GM12875 (cell line): ENCODE results near the gene LOXL1.

ENCODE experiments used
- H3K4me3 ChIP-seq: one replicate; pipeline ENCODE4 v1.5.1; 2011; ENCODE audit warnings: low read depth, low read length, control low read depth
- TF ChIP-seq, protein P1 (sequence below): IDR thresholded peaks from 2 replicates; pipeline ENCODE4 v1.5.1; 2011; ENCODE audit warnings: low read depth, mild to moderate bottlenecking, control low read depth, inconsistent platforms, low read length, moderate library complexity, borderline replicate concordance; ENCODE audit not compliant: insufficient read depth

The LOXL1 gene

DNA sequence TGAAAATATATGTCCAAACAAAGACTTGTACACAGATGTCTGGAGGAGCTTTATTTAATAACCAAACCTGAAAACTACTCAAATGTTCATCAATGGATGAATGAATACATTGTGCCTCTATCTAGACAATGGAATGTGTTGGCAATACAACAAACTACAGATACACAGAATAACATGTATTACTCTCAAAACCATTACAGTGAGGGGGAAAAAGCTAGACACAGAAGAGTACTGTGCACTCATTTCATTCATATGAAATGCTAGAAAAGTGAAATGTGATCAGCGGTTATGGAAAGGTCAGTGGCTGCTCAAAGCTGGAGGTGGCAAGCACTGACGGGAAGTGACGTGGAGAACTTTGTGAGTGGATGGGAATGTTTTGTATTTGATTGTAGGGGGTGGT, 52.6 kb downstream of the LOXL1 start:
- no peak overlapping the region for H3K4me3 ChIP-seq
- TF ChIP-seq, protein P1, sequence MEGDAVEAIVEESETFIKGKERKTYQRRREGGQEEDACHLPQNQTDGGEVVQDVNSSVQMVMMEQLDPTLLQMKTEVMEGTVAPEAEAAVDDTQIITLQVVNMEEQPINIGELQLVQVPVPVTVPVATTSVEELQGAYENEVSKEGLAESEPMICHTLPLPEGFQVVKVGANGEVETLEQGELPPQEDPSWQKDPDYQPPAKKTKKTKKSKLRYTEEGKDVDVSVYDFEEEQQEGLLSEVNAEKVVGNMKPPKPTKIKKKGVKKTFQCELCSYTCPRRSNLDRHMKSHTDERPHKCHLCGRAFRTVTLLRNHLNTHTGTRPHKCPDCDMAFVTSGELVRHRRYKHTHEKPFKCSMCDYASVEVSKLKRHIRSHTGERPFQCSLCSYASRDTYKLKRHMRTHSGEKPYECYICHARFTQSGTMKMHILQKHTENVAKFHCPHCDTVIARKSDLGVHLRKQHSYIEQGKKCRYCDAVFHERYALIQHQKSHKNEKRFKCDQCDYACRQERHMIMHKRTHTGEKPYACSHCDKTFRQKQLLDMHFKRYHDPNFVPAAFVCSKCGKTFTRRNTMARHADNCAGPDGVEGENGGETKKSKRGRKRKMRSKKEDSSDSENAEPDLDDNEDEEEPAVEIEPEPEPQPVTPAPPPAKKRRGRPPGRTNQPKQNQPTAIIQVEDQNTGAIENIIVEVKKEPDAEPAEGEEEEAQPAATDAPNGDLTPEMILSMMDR = no peak

DNA sequence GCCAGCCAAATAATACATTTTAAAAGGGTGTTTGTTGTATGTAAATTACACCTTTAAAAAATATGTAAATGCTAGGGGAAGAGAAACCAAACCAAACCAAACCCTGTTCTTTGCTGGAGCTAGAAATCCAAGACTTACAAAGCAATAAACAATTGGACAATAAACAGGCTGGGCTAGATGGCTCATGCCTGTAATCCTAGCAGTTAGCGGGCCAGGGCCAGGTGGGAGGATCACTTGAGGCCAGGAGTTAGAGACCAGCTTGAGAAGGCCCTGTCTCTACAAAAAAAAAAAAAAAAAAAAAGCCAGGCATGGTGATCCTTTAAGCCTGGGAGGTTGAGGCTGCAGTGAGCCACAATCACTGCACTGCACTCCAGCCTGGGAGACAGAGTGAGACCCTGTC, 53.4 kb downstream of the LOXL1 start:
- no peak overlapping the region for H3K4me3 ChIP-seq
- TF ChIP-seq, protein P1 = no peak

DNA sequence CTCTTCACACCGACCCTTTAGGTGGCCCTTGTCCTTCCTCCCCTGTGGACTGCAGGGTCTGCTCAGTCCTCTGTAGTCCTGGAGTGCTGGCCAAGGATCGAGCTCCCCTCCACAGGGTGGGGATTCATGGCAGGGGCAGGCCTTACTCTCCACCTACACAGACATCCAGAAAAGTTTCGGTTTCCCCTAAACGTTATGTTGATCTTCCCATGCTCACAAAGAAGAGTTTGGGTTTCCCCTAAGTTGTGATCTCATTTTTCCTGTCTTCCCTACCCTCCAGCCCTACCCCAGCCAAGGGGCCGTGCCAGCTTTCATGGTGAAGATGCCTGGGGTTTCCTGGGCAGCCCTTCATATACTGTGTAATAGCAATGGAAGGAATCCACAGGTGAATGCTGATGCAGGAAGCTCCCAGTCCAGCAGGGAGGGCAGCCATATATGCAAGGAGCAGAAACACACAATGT, 55.5 kb downstream of the LOXL1 start:
- TF ChIP-seq, protein P1 = no peak
- no peak overlapping the region for H3K4me3 ChIP-seq

DNA sequence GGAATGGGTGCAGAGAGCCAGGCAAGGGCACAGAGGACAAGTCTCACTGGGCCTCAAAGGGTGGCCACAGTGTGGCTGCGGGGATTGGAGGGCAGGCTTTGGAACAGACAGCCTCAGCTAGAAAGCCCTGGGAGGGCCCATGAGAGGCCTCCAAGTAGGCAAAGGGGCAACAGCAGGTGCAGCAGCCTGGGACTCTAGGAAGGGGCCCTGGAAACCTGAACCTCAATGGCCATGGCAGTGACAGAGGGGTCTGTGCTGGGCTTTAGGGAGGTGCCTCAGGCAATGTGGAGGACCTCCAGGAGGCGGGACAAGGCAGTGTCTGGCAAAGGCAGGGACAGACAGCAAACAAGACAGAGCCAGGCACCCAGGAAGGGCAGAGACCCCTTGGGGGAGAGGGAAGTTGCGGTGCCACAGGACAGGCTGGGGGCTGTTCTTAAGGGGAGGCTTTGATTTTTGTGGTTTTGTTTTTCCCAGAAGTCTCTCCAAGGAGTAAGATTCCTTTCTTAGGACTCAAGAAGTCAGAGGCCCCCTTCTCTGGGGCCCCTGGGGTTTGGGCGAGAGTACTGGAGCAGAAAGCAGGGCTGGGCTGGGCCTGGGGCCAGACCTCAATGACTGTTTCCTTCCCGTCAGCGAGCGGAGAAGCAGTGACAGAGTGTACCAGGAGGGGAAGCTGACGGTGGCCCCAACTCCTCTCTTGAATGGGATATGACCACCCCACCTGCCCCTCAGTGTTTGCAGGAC, 56.1 kb downstream of the LOXL1 start:
- no peak overlapping the region for H3K4me3 ChIP-seq
- TF ChIP-seq, protein P1 = no peak

DNA sequence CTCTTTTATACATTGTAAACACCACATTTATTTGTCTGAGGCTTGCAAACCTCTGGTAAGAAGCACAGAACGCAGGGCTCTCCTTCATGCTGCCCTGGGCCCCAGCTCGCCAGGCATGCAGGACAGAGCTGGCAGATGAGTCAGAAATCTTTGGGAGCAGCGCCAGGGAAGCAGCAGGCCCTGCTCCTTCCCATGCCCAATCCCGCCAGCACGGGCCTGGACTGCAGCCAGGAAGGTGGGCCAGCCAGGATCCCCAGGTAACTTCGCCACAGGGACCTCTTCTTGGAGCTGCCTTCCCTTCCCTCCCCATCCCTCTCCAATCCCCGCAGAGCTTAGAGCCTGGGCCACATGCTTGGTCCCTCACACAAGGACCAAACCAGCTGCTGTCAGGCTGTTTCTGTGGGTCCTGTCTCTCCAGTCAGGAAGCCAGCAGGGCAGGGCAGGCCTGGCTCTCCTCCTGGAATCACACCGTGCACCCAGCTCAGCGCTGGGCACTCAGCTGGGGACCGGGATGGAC, 57.0 kb downstream of the LOXL1 start:
- H3K4me3 ChIP-seq = no peak overlapping the region
- TF ChIP-seq, protein P1 = no peak

DNA sequence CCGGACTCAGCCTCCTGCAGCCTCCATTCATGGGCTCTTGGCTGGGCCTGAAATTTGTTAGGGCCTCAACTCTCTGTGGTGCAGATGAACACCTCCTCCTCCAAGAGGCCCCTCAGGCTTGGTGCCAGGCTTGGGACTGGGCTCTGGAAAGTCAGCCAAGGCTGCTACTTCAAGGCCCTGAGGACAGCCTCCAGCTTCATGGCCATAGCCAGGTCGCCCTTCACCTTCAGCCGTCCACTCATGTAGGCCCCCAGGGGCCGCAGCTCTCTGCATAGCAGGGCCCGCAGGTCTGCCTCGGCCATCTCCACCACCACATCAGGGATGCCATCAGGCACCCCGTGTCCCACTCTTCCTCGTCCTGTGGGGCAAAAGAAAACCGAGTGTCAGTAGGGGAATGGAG, 57.5 kb downstream of the LOXL1 start:
- H3K4me3 ChIP-seq = no peak overlapping the region
- TF ChIP-seq, protein P1 = no peak
